ENCODE measurements around the gene IL12RB2. TPM values are rescaled to one million over a fixed set of nuclear protein-coding genes. Genes with fewer than 3 reads are reported as not detected.
"Not testable (repeated sequence)": the region's sequence is repeated elsewhere in the genome, so short reads cannot be mapped to it uniquely, and the experiment has no call there.

IL12RB2 gene
- total and polyA plus RNA-seq, 2 donors (not counting 1 experiment from before 2014, with no cell fraction given), result 0.67 TPM; not detected in 1

DNA sequence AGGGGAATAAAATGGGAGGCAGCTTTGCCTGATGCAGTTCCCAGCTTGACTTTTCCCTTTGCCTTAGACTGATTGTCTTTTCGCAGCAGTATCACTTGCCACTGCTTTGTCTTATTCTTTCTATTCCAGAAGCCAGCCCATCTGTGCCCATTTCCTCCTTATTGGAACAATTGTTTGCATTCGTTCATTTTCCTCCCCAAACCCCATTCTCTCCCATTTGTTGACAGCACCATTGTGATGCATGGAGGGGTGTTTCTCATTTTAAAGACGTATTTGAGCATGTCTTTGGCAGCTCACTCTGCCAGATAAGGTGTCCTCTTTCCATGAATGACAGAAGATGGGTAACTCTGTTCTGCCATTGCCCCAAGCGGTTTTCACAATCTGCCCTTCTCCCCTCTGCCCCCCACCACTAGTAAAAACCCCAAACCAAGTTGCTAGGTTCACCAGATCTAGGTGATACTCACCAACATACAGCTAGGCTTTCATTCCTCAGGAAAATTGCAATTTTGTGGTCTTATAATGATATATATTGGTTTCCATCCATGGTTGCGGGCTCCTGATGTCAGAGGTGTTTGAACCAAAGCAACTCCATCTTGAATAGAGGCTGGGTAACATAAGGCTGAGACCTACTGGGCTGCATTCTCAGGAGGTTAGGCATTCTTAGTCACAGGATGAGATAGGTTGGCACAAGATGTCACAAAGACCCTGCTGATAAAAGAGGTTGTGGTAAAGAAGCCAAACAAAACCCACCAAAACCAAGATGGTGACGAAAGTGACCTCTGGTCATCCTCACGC lies 91.7 kb downstream of the IL12RB2 start:
- no peak overlapping the region for H3K9ac ChIP-seq (ENCODE audit: low read length)
- CTCF ChIA-PET, result no interaction called here
- no peak overlapping the region for H3K27ac Mint-ChIP-seq

DNA sequence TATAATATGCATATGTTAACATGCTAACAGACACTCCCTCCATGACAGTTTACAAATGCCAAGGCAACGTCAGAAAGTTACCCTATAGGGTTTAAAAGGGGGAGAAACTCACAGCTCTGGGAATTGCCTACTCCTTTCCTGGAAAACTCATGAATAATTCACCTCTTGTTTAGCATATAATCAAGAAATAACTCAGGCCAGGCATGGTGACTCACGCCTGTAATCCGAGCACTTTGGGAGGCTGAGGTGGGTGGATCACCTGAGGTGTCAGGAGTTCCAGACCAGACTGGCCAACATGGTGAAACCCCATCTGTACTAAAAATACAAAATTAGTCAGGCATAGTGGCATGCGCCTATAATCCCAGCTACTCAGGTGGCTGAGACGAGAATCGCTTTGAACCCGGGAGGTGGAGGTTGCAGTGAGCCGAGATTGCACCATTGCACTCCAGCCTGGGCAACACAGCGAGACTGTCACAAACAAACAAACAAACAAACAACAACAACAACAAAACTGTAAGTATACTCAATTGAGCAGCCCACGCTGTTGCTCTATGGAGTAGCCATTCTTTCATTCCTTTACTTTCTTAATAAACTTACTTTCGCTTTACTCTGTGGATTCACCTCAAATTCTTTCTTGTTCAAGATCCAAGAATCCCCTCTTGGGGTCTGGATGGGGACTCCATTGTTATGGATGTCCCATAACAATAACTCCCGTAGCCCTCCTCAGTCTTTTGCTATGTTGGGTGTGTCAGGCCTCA lies 92.5 kb downstream of the IL12RB2 start:
- POLR2A ChIA-PET; H2AFZ ChIP-seq (ENCODE audit: insufficient read depth, low read depth, low read length, poor library complexity, severe bottlenecking); H3K27me3 Mint-ChIP-seq; H3K27ac Mint-ChIP-seq; H3K4me1 Mint-ChIP-seq; H3K27ac ChIP-seq (ENCODE audit: low read length in 2 of 2); H4K20me1 ChIP-seq (ENCODE audit: control insufficient read depth, insufficient read depth, low read length, poor library complexity, severe bottlenecking); H3K79me2 ChIP-seq (ENCODE audit: control insufficient read depth, insufficient read depth, low read length); H3K4me3 ChIP-seq (ENCODE audit: control extremely low read depth in 1 of 5, extremely low read depth in 1 of 5, insufficient read depth in 1 of 5, low read depth in 2 of 5, low read length in 4 of 5); DNase-seq; H3K36me3 ChIP-seq (replicated peaks in 1 of 2; ENCODE audit: control extremely low read depth in 1 of 2, control insufficient read depth in 1 of 2, extremely low read depth in 1 of 2, insufficient read depth in 2 of 2, low read length in 1 of 2); CTCF ChIA-PET; H3K4me2 ChIP-seq (replicated peaks; ENCODE audit: low read depth, low read length, poor library complexity, severe bottlenecking); H3K9ac ChIP-seq (ENCODE audit: low read length); H3K4me1 ChIP-seq (ENCODE audit: control insufficient read depth in 2 of 2, insufficient read depth in 2 of 2, low read length in 2 of 2); H3K9me3 ChIP-seq (ENCODE audit: control extremely low read depth in 1 of 3, control insufficient read depth in 2 of 3, insufficient read depth in 1 of 3, low read length in 2 of 3); H3K9me3 Mint-ChIP-seq (ENCODE audit: insufficient read depth); H3K4me3 Mint-ChIP-seq; ATAC-seq (ENCODE audit: low read depth); H3K27me3 ChIP-seq (replicated peaks in 1 of 4; ENCODE audit: control extremely low read depth in 1 of 4, control insufficient read depth in 3 of 4, insufficient read depth in 4 of 4, low read length in 3 of 4); intact Hi-C loops (cut with micrococcal nuclease): not testable (repeated sequence)
- WGBS (ENCODE audit: insufficient coverage), result 100% methylated on average over 3 of the region's 12 CpGs

More for the DNA sequence above, 91.7 kb downstream of the IL12RB2 start:
- Mint-ChIP-seq H3K4me3 (no peak overlapping the region), H3K9me3 (ENCODE audit: insufficient read depth) (no peaks in the 10 kb centered on the region), H3K27me3 (no peaks in the 10 kb centered on the region), H3K4me1 (no peaks in the 10 kb centered on the region)
- TF ChIP-seq, protein P1, sequence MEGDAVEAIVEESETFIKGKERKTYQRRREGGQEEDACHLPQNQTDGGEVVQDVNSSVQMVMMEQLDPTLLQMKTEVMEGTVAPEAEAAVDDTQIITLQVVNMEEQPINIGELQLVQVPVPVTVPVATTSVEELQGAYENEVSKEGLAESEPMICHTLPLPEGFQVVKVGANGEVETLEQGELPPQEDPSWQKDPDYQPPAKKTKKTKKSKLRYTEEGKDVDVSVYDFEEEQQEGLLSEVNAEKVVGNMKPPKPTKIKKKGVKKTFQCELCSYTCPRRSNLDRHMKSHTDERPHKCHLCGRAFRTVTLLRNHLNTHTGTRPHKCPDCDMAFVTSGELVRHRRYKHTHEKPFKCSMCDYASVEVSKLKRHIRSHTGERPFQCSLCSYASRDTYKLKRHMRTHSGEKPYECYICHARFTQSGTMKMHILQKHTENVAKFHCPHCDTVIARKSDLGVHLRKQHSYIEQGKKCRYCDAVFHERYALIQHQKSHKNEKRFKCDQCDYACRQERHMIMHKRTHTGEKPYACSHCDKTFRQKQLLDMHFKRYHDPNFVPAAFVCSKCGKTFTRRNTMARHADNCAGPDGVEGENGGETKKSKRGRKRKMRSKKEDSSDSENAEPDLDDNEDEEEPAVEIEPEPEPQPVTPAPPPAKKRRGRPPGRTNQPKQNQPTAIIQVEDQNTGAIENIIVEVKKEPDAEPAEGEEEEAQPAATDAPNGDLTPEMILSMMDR (IDR thresholded peaks at IDR 0.05), result no peak
- TF ChIP-seq EZH2 (IDR thresholded peaks at IDR 0.05; ENCODE audit: borderline replicate concordance, insufficient read depth, low read depth, low read length, poor library complexity, severe bottlenecking), result no peak
- Histone ChIP-seq H3K4me3 (ENCODE audit: control extremely low read depth in 1 of 5, extremely low read depth in 1 of 5, insufficient read depth in 1 of 5, low read depth in 2 of 5, low read length in 4 of 5) (no peak overlapping the region), H3K4me1 (ENCODE audit: control insufficient read depth in 2 of 2, insufficient read depth in 2 of 2, low read length in 2 of 2) (no peaks in the 10 kb centered on the region), H3K36me3 (replicated peaks in 1 of 2; ENCODE audit: control extremely low read depth in 1 of 2, control insufficient read depth in 1 of 2, extremely low read depth in 1 of 2, insufficient read depth in 2 of 2, low read length in 1 of 2) (no peaks in the 10 kb centered on the region), H3K27ac (ENCODE audit: low read length in 2 of 2) (no peak overlapping the region), H3K79me2 (ENCODE audit: control insufficient read depth, insufficient read depth, low read length) (no peaks in the 10 kb centered on the region), H3K27me3 (replicated peaks in 1 of 4; ENCODE audit: control extremely low read depth in 1 of 4, control insufficient read depth in 3 of 4, insufficient read depth in 4 of 4, low read length in 3 of 4) (no peaks in the 10 kb centered on the region), H3K4me2 (replicated peaks; ENCODE audit: low read depth, low read length, poor library complexity, severe bottlenecking) (no peak overlapping the region), H2AFZ (ENCODE audit: insufficient read depth, low read depth, low read length, poor library complexity, severe bottlenecking) (no peak overlapping the region), H3K9me3 (ENCODE audit: control extremely low read depth in 1 of 3, control insufficient read depth in 2 of 3, insufficient read depth in 1 of 3, low read length in 2 of 3) (no peaks in the 10 kb centered on the region), H4K20me1 (ENCODE audit: control insufficient read depth, insufficient read depth, low read length, poor library complexity, severe bottlenecking) (no peaks in the 10 kb centered on the region)
- POLR2A ChIA-PET, result no interaction called here
- no peak for ATAC-seq (ENCODE audit: low read depth)
- no peak for DNase-seq
- 100% methylated on average over 1 of the region's 7 CpGs for WGBS (ENCODE audit: insufficient coverage)
- intact Hi-C loops (cut with micrococcal nuclease), result no loop called here
